ENCODE measurements around the gene DPP10. TPM values are rescaled to one million over a fixed set of nuclear protein-coding genes. Genes with fewer than 3 reads are reported as not detected.

The DPP10 gene
- total RNA-seq, 1 donor from 2014 or later: 2.1 TPM

GRCh38 chr2:115364093-115364492 is 921.7 kb downstream of the DPP10 start:
- H3K36me3 Mint-ChIP-seq (ENCODE audit: low read depth): peaks cover under 1% of the 10 kb centered on the region
- peaks cover 5% of the 10 kb centered on the region for H3K9me3 Mint-ChIP-seq
- no peak overlapping the region for H3K4me3 Mint-ChIP-seq
- no peak overlapping the region for H3K27ac Mint-ChIP-seq (ENCODE audit: unreplicated experiment)
- H3K27me3 Mint-ChIP-seq (ENCODE audit: low read depth): no peaks in the 10 kb centered on the region
- peaks cover 4% of the 10 kb centered on the region for H3K4me1 Mint-ChIP-seq
- DNase-seq (ENCODE audit: low read depth, low spot score): no peak
- TF ChIP-seq CTCF (conservative IDR thresholded peaks at IDR 0.05): no peak

GRCh38 chr2:115369400-115369799 is 927.0 kb downstream of the DPP10 start:
- H3K4me1 Mint-ChIP-seq: no peaks in the 10 kb centered on the region
- H3K9me3 Mint-ChIP-seq: peaks cover 8% of the 10 kb centered on the region
- TF ChIP-seq CTCF (conservative IDR thresholded peaks at IDR 0.05): no peak
- no peak overlapping the region for H3K4me3 Mint-ChIP-seq
- H3K27ac Mint-ChIP-seq (ENCODE audit: unreplicated experiment): no peak overlapping the region
- H3K36me3 Mint-ChIP-seq (ENCODE audit: low read depth): peaks cover 12% of the 10 kb centered on the region
- H3K27me3 Mint-ChIP-seq (ENCODE audit: low read depth): no peaks in the 10 kb centered on the region
- DNase-seq (ENCODE audit: low read depth, low spot score): no peak

GRCh38 chr2:115374981-115375380 is 932.5 kb downstream of the DPP10 start:
- DNase-seq (ENCODE audit: low read depth, low spot score): no peak
- Mint-ChIP-seq H3K27me3 (ENCODE audit: low read depth) (no peaks in the 10 kb centered on the region), H3K9me3 (peaks cover 19% of the 10 kb centered on the region), H3K36me3 (ENCODE audit: low read depth) (peaks cover 18% of the 10 kb centered on the region), H3K4me1 (no peaks in the 10 kb centered on the region), H3K4me3 (no peak overlapping the region), H3K27ac (ENCODE audit: unreplicated experiment) (no peak overlapping the region)
- TF ChIP-seq CTCF (conservative IDR thresholded peaks at IDR 0.05): no peak

GRCh38 chr2:115384399-115384798 is 942.0 kb downstream of the DPP10 start:
- Mint-ChIP-seq H3K4me3 (no peak overlapping the region), H3K27me3 (ENCODE audit: low read depth) (no peaks in the 10 kb centered on the region), H3K9me3 (peaks cover 13% of the 10 kb centered on the region), H3K4me1 (no peaks in the 10 kb centered on the region), H3K27ac (ENCODE audit: unreplicated experiment) (no peak overlapping the region), H3K36me3 (ENCODE audit: low read depth) (peaks cover 8% of the 10 kb centered on the region)
- no peak for DNase-seq (ENCODE audit: low read depth, low spot score)
- no peak for TF ChIP-seq CTCF (conservative IDR thresholded peaks at IDR 0.05)

- H3K9me3 Mint-ChIP-seq: peaks cover 6% of the 10 kb centered on the region
- no peak overlapping the region for H3K27ac Mint-ChIP-seq (ENCODE audit: unreplicated experiment)
- no peak for TF ChIP-seq CTCF (conservative IDR thresholded peaks at IDR 0.05)
- H3K4me1 Mint-ChIP-seq: no peaks in the 10 kb centered on the region
- H3K4me3 Mint-ChIP-seq: no peak overlapping the region
- no peak for DNase-seq (ENCODE audit: low read depth, low spot score)
- peaks cover 3% of the 10 kb centered on the region for H3K36me3 Mint-ChIP-seq (ENCODE audit: low read depth)
- no peaks in the 10 kb centered on the region for H3K27me3 Mint-ChIP-seq (ENCODE audit: low read depth)
Measured at GRCh38 chr2:115386465-115386864, 944.0 kb downstream of the DPP10 start.

- no peak for TF ChIP-seq CTCF (conservative IDR thresholded peaks at IDR 0.05)
- peaks cover 8% of the 10 kb centered on the region for H3K9me3 Mint-ChIP-seq
- H3K4me3 Mint-ChIP-seq: no peak overlapping the region
- H3K4me1 Mint-ChIP-seq: no peaks in the 10 kb centered on the region
- no peaks in the 10 kb centered on the region for H3K27me3 Mint-ChIP-seq (ENCODE audit: low read depth)
- DNase-seq (ENCODE audit: low read depth, low spot score): no peak
- peaks cover 3% of the 10 kb centered on the region for H3K36me3 Mint-ChIP-seq (ENCODE audit: low read depth)
- H3K27ac Mint-ChIP-seq (ENCODE audit: unreplicated experiment): no peak overlapping the region
Measured at GRCh38 chr2:115389024-115389423, 946.6 kb downstream of the DPP10 start.
